ENCODE results near the gene C1orf167. TPM values are rescaled to one million over a fixed set of nuclear protein-coding genes. Genes with fewer than 3 reads are reported as not detected.

The C1orf167 gene
- total and polyA plus RNA-seq, 8 donors = 0.24 to 14.4 (median 0.64) TPM; not detected in 3

- Histone ChIP-seq H3K27ac (peak overlapping the region in 1 of 2 donors; percentile 98), H3K27me3 (no peaks in the 10 kb centered on the region), H3K4me3 (no peak overlapping the region), H3K4me1 (peaks cover 11 to 79% of the 10 kb centered on the region in 2 donors), H3K36me3 (peaks cover 0 to 23% of the 10 kb centered on the region in 2 donors), H3K9me3 (no peaks in the 10 kb centered on the region)
- DNase-seq (no peak), ATAC-seq (no peak)
- TF ChIP-seq, protein P1, sequence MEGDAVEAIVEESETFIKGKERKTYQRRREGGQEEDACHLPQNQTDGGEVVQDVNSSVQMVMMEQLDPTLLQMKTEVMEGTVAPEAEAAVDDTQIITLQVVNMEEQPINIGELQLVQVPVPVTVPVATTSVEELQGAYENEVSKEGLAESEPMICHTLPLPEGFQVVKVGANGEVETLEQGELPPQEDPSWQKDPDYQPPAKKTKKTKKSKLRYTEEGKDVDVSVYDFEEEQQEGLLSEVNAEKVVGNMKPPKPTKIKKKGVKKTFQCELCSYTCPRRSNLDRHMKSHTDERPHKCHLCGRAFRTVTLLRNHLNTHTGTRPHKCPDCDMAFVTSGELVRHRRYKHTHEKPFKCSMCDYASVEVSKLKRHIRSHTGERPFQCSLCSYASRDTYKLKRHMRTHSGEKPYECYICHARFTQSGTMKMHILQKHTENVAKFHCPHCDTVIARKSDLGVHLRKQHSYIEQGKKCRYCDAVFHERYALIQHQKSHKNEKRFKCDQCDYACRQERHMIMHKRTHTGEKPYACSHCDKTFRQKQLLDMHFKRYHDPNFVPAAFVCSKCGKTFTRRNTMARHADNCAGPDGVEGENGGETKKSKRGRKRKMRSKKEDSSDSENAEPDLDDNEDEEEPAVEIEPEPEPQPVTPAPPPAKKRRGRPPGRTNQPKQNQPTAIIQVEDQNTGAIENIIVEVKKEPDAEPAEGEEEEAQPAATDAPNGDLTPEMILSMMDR (IDR thresholded peaks at IDR 0.05) = no peak
- intact Hi-C loops (cut with DNase I) = no loop called here
Measured at GRCh38 chr1:11741482-11741881, 20.5 kb upstream of the C1orf167 start.

- TF ChIP-seq, protein P1 (IDR thresholded peaks at IDR 0.05) = no peak
- ATAC-seq (no peak), DNase-seq (no peak)
- Histone ChIP-seq H3K27ac (peak overlapping the region in 1 of 2 donors; percentile 63), H3K9me3 (no peaks in the 10 kb centered on the region), H3K4me1 (peaks cover 7 to 80% of the 10 kb centered on the region in 2 donors), H3K4me3 (no peak overlapping the region), H3K36me3 (peaks cover 0 to 28% of the 10 kb centered on the region in 2 donors), H3K27me3 (no peaks in the 10 kb centered on the region)
- intact Hi-C loops (cut with DNase I) = no loop called here
Measured at GRCh38 chr1:11741919-11742558, 20.0 kb upstream of the C1orf167 start.

GRCh38 chr1:11744287-11744686 lies 17.7 kb upstream of the C1orf167 start:
- intact Hi-C loops (cut with DNase I) = no loop called here
- Histone ChIP-seq H3K27me3 (no peaks in the 10 kb centered on the region), H3K27ac (no peak overlapping the region), H3K4me1 (peaks cover 0 to 73% of the 10 kb centered on the region in 2 donors), H3K36me3 (peaks cover 0 to 51% of the 10 kb centered on the region in 2 donors), H3K4me3 (no peak overlapping the region), H3K9me3 (no peaks in the 10 kb centered on the region)
- DNase-seq (no peak), ATAC-seq (no peak)
- TF ChIP-seq, protein P1 (IDR thresholded peaks at IDR 0.05) = no peak

GRCh38 chr1:11746092-11746491 lies 15.9 kb upstream of the C1orf167 start:
- peak overlapping the region in 1 of 2 donors; percentile 13 for H3K27ac ChIP-seq
- TF ChIP-seq, protein P1 (IDR thresholded peaks at IDR 0.05) = no peak

GRCh38 chr1:11746795-11747487 lies 15.1 kb upstream of the C1orf167 start:
- no peaks in the 10 kb centered on the region for H3K9me3 ChIP-seq
- DNase-seq (no peak), ATAC-seq (no peak)
- peaks cover 0 to 74% of the 10 kb centered on the region in 2 donors for H3K36me3 ChIP-seq
- peaks cover 0 to 49% of the 10 kb centered on the region in 2 donors for H3K4me1 ChIP-seq
- no peaks in the 10 kb centered on the region for H3K27me3 ChIP-seq
- TF ChIP-seq, protein P1 (IDR thresholded peaks at IDR 0.05) = no peak
- peak overlapping the region in 1 of 2 donors; percentile 13 for H3K27ac ChIP-seq
- no peak overlapping the region for H3K4me3 ChIP-seq
- intact Hi-C loops (cut with DNase I) = no loop called here

More at GRCh38 chr1:11746092-11746491, 15.9 kb upstream of the C1orf167 start:
- intact Hi-C loops (cut with DNase I) = no loop called here
- Histone ChIP-seq H3K9me3 (no peaks in the 10 kb centered on the region), H3K4me1 (peaks cover 0 to 57% of the 10 kb centered on the region in 2 donors), H3K27me3 (no peaks in the 10 kb centered on the region), H3K36me3 (peaks cover 0 to 69% of the 10 kb centered on the region in 2 donors), H3K4me3 (no peak overlapping the region)
- ATAC-seq (no peak), DNase-seq (no peak)
